ENCODE results near the gene PRAMEF5.
"Not testable (repeated sequence)": the region's sequence is repeated elsewhere in the genome, so short reads cannot be mapped to it uniquely, and the experiment has no call there.

- not testable (repeated sequence) for TF ChIP-seq CTCF (IDR thresholded peaks at IDR 0.05); POLR2A (IDR thresholded peaks at IDR 0.05; ENCODE audit: low read depth); POLR2AphosphoS5 (IDR thresholded peaks at IDR 0.05)
Measured at GRCh38 chr1:13253898-13254297, at the start of gene PRAMEF5.
